ENCODE measurements around the gene CDCA5.
A peak's percentile ranks its signal among the peaks of the same experiment; 100 is the strongest.

CDCA5 gene, protein sequence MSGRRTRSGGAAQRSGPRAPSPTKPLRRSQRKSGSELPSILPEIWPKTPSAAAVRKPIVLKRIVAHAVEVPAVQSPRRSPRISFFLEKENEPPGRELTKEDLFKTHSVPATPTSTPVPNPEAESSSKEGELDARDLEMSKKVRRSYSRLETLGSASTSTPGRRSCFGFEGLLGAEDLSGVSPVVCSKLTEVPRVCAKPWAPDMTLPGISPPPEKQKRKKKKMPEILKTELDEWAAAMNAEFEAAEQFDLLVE

GRCh38 chr11:65083834-65084597 is at the start of gene CDCA5, which contains the start of gene ZFPL1:
Gene CDCA5, minus strand, starts transcription at chr11:65084040. Its CDS starts 62 bp downstream, at chr11:65083978.
Gene ZFPL1, plus strand, starts transcription at chr11:65084222. Its CDS starts 477 bp downstream, at chr11:65084699.
- peak; percentile 82 for FAIRE-seq

GRCh38 chr11:65132988-65133700 is 49.3 kb upstream of the CDCA5 start:
- FAIRE-seq, result no peak

DNA sequence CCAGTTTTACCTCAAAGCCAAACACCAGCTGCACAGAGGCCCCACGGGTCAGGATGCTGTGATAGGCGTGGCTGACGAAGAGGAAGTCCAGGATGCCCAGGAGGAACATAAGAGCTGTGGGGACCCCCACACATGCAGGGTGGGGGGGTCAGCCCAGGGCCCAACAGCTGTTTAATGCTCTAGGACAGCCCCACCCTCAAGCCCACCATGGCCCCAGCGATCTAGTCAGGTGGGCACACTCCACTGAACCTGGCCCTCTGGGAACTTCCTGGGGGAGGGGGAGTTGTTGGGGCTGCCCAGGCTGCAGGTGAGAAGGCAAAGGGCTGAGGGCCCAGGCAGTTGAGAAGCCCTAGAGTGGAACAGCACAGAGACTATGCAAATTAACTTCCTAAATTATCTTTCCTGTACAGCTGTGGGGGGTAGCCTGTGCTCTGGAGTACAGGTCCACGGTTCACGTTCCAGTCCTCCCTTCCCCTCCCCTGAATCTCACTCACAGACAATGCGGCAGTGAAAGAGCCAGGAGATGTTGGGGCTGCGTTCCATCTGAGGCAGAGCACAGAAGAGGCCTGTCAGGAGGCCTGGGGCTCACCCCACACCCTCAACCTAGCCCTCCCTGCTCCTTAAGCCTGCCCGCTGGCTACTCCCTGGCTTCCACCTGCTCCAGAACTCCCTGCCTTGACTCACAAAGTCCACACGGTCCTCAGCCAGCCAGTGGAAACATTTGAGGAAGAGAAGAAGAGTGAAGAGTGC is 48.6 kb upstream of the CDCA5 start:
- no peak for FAIRE-seq

- FAIRE-seq, result no peak
Observed at GRCh38 chr11:65131895-65132237, 48.0 kb upstream of the CDCA5 start.

DNA sequence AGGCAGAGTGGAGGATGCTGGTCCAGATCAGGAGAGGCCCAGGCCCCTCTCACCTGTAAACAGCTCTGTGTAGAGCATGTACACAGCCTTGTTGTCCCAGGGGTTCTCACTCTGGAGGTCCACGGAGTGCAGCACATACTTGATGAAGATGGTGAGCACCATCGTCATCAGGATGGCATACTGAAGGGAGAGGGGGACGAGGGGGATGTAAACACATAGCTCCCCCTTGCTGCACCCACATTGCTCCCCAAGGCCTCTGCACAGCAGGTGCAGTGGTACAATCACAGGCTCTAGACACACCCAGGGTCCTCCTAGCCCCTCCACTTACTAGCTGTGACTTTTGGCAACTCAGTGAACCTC is 47.6 kb upstream of the CDCA5 start:
- no peak for FAIRE-seq

GRCh38 chr11:65130631-65131416 is 47.0 kb upstream of the CDCA5 start:
- no peak for FAIRE-seq

GRCh38 chr11:65129649-65130441 is 46.0 kb upstream of the CDCA5 start:
- FAIRE-seq, result no peak

DNA sequence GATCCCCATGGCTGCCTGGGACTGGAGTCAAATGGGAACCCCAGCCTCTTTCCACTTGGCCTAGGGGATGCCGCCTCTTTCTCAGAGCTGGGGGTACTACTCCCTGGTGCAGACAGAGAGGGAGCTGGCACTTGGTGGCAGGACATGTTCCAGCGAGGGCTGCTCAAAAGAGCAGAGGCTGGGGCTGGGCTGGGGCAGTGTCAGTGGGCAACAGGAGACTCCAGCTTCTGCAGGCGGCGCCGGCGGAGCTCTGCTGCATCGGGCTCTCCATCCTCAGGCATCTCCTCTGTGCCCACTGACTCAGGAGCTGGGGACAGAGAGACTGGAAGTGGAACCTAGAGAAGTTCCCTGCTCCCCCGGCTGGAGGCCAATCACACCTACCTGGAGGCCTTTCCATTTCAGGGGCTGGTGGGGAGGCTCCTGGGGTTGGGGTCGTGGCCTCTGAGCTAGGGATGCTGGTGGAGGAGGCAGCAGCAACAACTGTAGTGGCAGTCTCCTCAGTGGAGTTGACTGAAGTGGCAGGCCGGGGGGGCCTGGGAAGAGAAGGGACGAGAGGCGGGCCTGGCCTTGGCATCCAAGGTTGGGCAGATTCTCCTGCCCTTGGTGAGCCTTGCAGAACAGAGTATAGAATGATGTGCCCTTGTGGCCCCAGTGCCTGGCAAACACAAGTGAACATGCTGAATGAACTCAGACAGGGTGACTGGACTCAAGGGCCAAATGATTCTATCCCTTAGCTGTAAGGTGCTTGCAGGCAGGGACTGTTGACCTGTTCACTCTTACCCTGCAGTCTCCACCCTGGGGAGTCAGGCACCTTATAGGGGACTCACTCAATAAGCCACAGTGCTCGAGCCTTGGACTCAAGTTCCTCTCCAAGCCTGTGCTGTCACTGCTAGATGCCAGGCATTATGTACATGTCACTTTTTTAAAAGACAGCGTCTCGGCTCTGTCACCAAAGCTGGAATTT is 44.6 kb upstream of the CDCA5 start:
- FAIRE-seq, result no peak

DNA sequence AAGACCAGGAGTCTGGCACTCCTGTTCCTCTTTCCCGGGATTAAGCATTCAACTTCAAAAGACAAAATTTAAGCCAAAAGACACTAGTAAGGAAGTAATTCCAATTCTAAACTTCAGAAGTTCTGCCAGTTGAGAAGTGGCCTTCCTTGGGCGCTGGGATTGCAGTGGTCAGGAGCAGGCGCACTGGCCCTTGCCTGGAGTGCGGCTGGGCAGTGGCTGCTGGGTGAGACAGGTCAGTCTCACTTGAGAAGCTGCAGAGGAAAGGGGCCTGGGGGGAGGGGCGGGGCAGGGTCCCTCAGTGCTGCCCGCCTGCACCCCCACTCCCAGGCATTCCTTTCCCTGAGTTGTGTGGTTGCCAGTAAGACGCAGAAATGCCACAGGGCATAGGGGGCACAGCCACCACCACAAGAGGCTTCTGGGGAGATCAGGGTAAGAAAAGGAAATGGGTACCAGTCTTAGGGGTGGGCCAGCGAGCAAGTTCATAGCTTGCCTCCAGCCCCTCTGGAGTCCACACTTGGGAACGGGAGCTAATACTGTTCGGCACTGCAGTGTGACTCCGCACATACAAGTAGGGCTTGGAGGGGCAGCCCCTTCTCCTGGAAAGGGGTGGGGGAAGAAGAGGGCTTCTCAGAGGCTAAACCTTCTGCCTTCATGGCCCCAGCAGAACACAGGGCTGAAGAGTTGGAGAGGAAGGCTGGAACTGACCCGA is 43.8 kb upstream of the CDCA5 start:
- no peak for FAIRE-seq

DNA sequence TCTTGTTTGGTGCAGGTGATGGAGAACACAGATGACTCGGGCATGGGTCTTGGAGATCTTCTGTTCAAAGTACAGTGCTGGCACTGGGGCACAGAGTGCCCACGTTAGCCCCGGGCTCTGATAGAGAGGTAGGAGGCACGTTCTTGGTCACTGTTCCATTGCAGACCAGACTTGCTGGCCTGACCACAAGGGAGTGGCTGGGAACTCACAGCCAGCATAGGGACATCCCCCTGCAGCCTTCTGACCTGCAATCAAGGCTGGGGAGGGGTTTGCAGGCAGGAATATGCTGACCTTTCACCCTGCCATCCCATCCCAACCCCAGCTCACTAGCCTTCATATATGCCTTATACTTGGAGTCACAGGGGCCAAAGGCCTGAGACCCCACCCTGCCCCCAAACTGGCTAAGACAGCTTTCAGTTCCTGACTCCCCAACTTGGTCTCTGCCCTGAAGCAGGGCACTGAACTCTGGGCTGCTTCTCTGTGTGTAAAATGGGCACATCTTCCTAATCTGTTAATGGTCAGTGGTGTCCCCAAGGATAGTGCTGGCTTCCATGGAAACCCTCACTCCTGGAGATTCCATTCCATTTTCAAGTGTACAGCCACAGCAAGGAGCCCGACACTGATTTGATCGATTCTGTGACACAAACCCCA is 42.9 kb upstream of the CDCA5 start:
- no peak for FAIRE-seq

DNA sequence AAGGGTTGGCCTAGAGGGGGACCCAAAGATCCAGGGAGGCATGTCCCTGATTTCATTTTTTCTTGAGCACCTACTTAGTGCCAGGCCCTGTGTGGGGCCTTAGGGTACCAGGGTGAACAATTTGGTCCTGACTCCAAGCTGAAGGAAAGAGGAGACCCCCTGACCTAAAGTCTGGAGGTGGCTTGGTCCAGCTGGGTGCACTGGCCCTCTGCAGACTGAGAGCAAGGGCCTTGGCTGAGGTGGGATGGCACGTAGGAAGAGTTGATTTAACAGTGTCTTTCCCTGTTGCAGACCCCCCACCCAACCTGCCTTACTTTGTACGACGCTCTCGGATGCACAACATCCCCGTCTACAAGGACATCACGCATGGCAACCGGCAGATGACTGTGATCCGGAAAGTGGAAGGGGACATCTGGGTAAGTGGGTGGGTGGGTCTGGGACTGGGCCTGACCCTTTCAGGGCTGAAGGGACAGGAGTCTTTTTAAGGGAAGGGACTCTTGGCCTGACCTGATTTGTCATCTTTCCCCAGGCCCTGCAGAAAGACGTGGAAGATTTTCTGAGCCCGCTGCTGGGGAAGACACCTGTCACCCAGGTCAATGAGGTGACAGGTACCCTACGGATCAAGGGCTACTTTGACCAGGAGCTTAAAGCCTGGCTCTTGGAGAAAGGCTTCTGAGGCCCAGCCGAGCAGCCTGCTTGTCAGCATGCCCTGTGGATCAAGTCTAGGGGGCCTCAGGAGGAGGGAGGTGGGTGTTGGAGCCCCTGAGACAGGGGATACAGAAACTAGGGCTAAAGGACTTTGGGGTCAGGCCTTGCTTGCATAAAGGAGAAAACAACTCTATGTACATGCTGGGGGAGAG is 41.6 kb upstream of the CDCA5 start:
- FAIRE-seq, result no peak

GRCh38 chr11:65124480-65125196 is 40.8 kb upstream of the CDCA5 start:
- no peak for FAIRE-seq

GRCh38 chr11:65121865-65122696 is 38.2 kb upstream of the CDCA5 start, which contains the start of the genes FAU and MRPL49:
Gene FAU, minus strand, starts transcription at chr11:65122134. Its CDS starts 321 bp downstream, at chr11:65121813.
Gene MRPL49, plus strand, starts transcription at chr11:65122321. Its CDS starts 26 bp downstream, at chr11:65122347.
- FAIRE-seq, result peak; percentile 80

DNA sequence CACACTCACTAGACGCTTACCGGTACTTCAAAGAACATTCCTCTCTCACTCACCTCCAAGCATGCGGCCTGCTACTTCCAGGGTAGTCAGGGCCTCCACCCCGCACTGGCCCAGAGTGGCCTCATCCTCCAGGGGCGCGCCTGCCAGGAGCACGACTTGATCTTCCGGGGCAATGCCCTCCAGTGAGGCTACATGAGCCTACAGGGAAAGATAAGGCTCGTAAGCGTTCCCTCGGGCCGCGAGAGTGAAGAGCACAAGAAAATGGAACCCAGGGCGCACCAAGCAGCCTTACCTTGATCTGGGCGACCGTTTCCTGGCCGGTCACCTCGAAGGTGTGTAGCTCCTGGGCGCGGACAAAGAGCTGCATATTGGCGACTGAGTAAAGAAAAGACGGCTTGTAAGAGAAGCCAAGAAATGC is 37.6 kb upstream of the CDCA5 start:
- no peak for FAIRE-seq

DNA sequence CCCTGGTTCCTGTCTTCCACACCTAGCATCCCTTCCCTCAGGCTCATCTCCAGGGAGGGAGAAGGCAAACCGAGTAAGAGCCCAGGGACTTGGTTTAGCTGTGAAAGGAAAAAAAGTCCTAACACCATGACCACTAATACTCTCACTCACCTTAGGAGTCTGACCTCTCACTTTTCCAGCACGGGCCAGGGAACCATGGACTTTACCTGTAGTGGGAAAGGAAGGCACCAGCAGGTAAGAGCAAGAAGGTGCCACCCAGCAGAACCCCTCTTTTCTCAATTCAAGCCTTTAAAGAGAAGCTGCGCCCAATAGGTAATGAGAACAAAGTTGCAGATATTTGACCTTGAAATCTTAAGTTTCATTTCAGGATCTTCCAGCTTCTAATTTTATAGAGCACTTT is 37.0 kb upstream of the CDCA5 start:
- FAIRE-seq, result no peak

DNA sequence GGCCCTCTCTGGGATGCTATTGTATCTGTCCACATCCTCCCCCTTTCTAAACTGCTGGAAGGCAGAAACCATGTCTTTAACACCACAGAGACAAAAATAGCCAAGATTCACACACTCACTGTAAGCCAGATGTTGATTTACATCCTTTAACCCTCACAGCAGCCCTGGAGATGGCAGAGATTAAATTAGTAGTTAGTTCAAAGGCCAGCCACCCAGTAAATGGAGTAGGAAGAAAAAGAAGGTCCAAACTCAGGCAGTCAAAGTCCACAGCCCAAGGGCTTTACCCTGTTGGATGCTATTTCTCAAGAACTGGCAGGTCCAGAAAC is 35.8 kb upstream of the CDCA5 start:
- FAIRE-seq, result no peak

Measured in endometrium (tissue), 2 donors.